Left lung (tissue), 10 donors: Measurements from ENCODE around the gene IQCM. TPM values are rescaled to one million over a fixed set of nuclear protein-coding genes. Genes with fewer than 3 reads are reported as not detected.

Source experiments
- ATAC-seq: fragments of 200-7000 bp; cut with Tn5 transposase; one replicate; pipeline ENCODE4 v1.9.1; 2020; ENCODE audit warnings: moderate library complexity
- DNase-seq, 4 donors: peaks; one replicate each; pipeline ENCODE4 v3.0.0-alpha.2; 2013 to 2020
- H3K27ac ChIP-seq, 2 donors: fragments of 200-600 bp; sonication (generic) in 1 of 2; one replicate each; pipeline versions ENCODE4 v1.5.0 to v1.8.0; 2020 to 2021
- H3K27me3 ChIP-seq, 2 donors: fragments of 200-600 bp; sonication (generic) in 1 of 2; one replicate each; pipeline versions ENCODE4 v1.5.0 to v1.8.0; 2020 to 2021
- H3K36me3 ChIP-seq, 2 donors: fragments of 200-600 bp; sonication (generic) in 1 of 2; one replicate each; pipeline versions ENCODE4 v1.5.0 to v1.8.0; 2020 to 2021
- H3K4me1 ChIP-seq, 2 donors: fragments of 200-600 bp; one replicate each; pipeline ENCODE4 v1.8.0; 2021
- H3K4me3 ChIP-seq, 2 donors: fragments of 200-600 bp; sonication (generic) in 1 of 2; one replicate each; pipeline versions ENCODE4 v1.5.0 to v1.8.0; 2020 to 2021; ENCODE audit warnings: mild to moderate bottlenecking in 1 of 2
- H3K9me3 ChIP-seq, 2 donors: fragments of 200-600 bp; sonication (generic) in 1 of 2; one replicate each; pipeline versions ENCODE4 v1.5.0 to v1.8.0; 2020 to 2021
- CTCF ChIP-seq, 2 donors: fragments of 200-600 bp; sonication (generic) in 1 of 2; IDR thresholded peaks; one replicate each; pipeline versions ENCODE4 v1.5.0 to v1.8.0; 2021; ENCODE audit warnings: antibody characterized with exemption in 2 of 2
- intact Hi-C, 2 donors: fragments of 100-400 bp; cut with DNase I; formaldehyde crosslinking; loops; one replicate each; pipeline versions ENCODE4 v1.11.2 to v1.14.2; 2022
- polyA plus RNA-seq, 6 donors: library from polyadenylated mRNA; unstranded; fragments of 120-200 nt; gene quantifications; one replicate each; pipeline ENCODE4 v1.2.1, GENCODE V29; 2013; ENCODE audit not compliant: insufficient read length in 6 of 6
- total RNA-seq, 2 donors: library from RNA; stranded (reverse); fragmentation: NEBNext Ultra II Directional; extraction: Animal tissue kit (Norgen Biotek cat#: 25700); gene quantifications; one replicate each; pipeline ENCODE4 v1.2.1, GENCODE V29; 2021
- donor health status: DM: no; HTN: yes; CAD: no.
- donor health status: DM: no; HTN: no; CAD: no.

IQCM gene
- total and polyA plus RNA-seq, 8 donors: not detected

- Histone ChIP-seq H3K4me3 (no peak overlapping the region), H3K27me3 (no peaks in the 10 kb centered on the region), H3K9me3 (peaks cover 0 to 13% of the 10 kb centered on the region in 2 donors), H3K27ac (no peak overlapping the region), H3K36me3 (no peaks in the 10 kb centered on the region), H3K4me1 (no peaks in the 10 kb centered on the region)
- DNase-seq: peak in 1 of 4 donors; percentile 4
- intact Hi-C loops: no loop called here
- no peak for TF ChIP-seq CTCF (IDR thresholded peaks at IDR 0.05)
- ATAC-seq: peak; percentile 70
These were observed 103.9 kb downstream of the IQCM start for GRCh38 chr4:149711593-149712365.

GRCh38 chr4:149709640-149710039 lies 106.0 kb downstream of the IQCM start:
- H3K4me1 ChIP-seq: no peaks in the 10 kb centered on the region
- no peak overlapping the region for H3K27ac ChIP-seq
- H3K36me3 ChIP-seq: no peaks in the 10 kb centered on the region
- no peak overlapping the region for H3K4me3 ChIP-seq
- intact Hi-C loops: no loop called here
- no peaks in the 10 kb centered on the region for H3K27me3 ChIP-seq
- no peak for TF ChIP-seq CTCF (IDR thresholded peaks at IDR 0.05)
- DNase-seq (no peak), ATAC-seq (no peak)
- no peaks in the 10 kb centered on the region for H3K9me3 ChIP-seq

- ATAC-seq (peak; percentile 49), DNase-seq (peak in 1 of 4 donors; percentile 1)
- no peak overlapping the region for H3K27ac ChIP-seq
- no peak for TF ChIP-seq CTCF (IDR thresholded peaks at IDR 0.05)
- H3K4me1 ChIP-seq: no peaks in the 10 kb centered on the region
- H3K4me3 ChIP-seq: no peak overlapping the region
- no peaks in the 10 kb centered on the region for H3K36me3 ChIP-seq
- intact Hi-C loops: no loop called here
- H3K27me3 ChIP-seq: no peaks in the 10 kb centered on the region
- H3K9me3 ChIP-seq: no peaks in the 10 kb centered on the region
These were observed 107.0 kb downstream of the IQCM start for GRCh38 chr4:149708513-149709130.

GRCh38 chr4:149707862-149708261 lies 107.8 kb downstream of the IQCM start:
- Histone ChIP-seq H3K36me3 (no peaks in the 10 kb centered on the region), H3K27me3 (no peaks in the 10 kb centered on the region), H3K4me1 (no peaks in the 10 kb centered on the region), H3K4me3 (no peak overlapping the region), H3K9me3 (no peaks in the 10 kb centered on the region), H3K27ac (no peak overlapping the region)
- DNase-seq (no peak), ATAC-seq (peak; percentile 18)
- intact Hi-C loops: no loop called here
- no peak for TF ChIP-seq CTCF (IDR thresholded peaks at IDR 0.05)

GRCh38 chr4:149706942-149707341 lies 108.7 kb downstream of the IQCM start:
- no peaks in the 10 kb centered on the region for H3K4me1 ChIP-seq
- ATAC-seq (no peak), DNase-seq (no peak)
- H3K36me3 ChIP-seq: no peaks in the 10 kb centered on the region
- no peak for TF ChIP-seq CTCF (IDR thresholded peaks at IDR 0.05)
- H3K27me3 ChIP-seq: no peaks in the 10 kb centered on the region
- no peaks in the 10 kb centered on the region for H3K9me3 ChIP-seq
- no peak overlapping the region for H3K4me3 ChIP-seq
- intact Hi-C loops: no loop called here
- no peak overlapping the region for H3K27ac ChIP-seq
